ENCODE data around the gene CACNA2D4. TPM values are rescaled to one million over a fixed set of nuclear protein-coding genes. Genes with fewer than 3 reads are reported as not detected.
A peak's percentile ranks its signal among the peaks of the same experiment; 100 is the strongest.
"Not testable (repeated sequence)": the region's sequence is repeated elsewhere in the genome, so short reads cannot be mapped to it uniquely, and the experiment has no call there.

Gene CACNA2D4
- not detected in 2 replicates for total RNA-seq (2014; rRNA removed; shearing (Covaris generic))
- not detected in 2 replicates for polyA plus RNA-seq (2014; cell fraction: nucleus; rRNA removed)

- DNase-seq (ENCODE audit: extremely low read depth, low read depth), result no peak
These were observed at the start of gene CACNA2D4 for GRCh38 chr12:1918081-1918883. CACNA2D4 (minus strand) TSS chr12:1918652; CDS start chr12:1918473, 179 bp downstream.

DNA sequence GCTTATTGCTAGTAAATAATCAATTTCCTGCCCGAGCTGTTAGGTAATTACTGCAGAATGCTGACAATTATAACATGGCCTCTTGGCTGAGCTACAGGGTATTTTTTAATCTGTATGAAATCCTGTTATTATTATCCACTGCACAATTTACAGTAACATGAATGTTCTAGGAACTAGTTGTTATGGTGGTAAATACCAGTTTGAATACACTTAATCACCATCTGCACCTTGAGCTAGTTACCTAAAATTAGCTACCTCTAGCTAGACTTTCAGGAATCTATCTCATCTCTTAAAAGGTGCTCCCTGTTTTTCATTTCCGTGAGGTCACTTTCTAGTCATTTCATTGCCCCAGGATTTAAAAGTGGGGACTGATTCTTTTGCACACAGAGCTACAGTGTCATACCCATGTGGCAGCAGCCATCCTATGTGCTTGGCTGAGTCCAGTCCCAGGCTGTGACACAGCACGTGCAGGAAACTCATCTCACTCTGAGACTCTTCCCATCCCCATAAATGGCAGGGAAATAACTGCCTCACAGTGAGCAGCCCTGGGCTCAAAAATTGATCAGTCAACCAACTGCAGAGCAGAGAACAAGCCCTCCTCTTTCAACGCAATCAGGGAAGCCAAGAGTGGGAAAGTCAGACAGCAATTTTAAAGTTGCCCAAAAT is 48.2 kb upstream of the CACNA2D4 start:
- no peak for DNase-seq (ENCODE audit: extremely low read depth, low read depth)

GRCh38 chr12:1965916-1966315 is 47.5 kb upstream of the CACNA2D4 start:
- no peak for DNase-seq (ENCODE audit: extremely low read depth, low read depth)

DNA sequence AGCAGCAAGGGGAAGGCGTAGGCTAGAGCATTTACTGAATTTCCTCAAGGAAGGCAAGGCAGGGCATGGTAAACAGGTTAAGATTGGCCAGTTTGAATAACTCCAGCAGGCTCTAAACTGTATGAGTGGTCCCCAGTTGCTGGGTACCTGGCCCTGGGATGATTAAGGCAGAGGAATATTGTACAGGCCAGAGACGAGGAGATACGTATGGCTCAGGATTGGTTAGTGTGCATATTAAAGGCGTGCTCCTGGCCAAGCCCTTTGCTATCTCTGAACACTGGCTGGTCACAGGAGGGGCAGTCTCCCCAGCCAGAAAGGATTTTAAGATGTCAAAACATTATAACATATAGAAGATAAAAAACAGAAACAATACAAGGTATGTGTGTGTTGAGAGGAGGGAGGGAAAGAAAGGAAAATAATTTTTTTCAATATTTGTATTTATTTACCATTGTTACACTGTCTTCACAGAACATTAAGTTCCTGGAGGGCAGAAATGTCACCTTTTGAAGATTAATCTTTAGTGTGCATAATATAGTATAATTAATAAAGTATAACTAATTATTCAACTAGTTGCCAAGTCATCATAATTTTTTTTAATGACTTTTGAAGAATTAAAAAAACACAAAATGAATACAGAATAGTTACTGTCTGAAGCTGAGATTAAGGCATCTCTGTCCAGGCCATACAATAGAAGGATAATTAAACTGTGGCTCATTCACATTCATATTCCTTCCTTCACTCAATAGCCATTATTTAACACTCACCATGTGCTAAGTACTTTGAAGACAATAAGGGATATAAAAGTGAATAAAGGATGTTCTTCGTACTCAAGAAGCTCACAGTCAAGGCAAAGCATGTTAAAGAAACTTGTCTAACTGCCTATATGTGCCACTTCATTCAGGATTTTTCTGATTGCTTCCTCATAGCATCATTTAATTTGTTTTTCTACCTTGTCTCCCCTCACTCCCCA is 43.9 kb upstream of the CACNA2D4 start:
- no peak for DNase-seq (ENCODE audit: extremely low read depth, low read depth)

- no peak for DNase-seq (ENCODE audit: extremely low read depth, low read depth)
These were observed 38.3 kb upstream of the CACNA2D4 start for GRCh38 chr12:1956716-1957115.

- DNase-seq (ENCODE audit: extremely low read depth, low read depth), result no peak
These were observed 31.5 kb upstream of the CACNA2D4 start for GRCh38 chr12:1949771-1950470.

DNA sequence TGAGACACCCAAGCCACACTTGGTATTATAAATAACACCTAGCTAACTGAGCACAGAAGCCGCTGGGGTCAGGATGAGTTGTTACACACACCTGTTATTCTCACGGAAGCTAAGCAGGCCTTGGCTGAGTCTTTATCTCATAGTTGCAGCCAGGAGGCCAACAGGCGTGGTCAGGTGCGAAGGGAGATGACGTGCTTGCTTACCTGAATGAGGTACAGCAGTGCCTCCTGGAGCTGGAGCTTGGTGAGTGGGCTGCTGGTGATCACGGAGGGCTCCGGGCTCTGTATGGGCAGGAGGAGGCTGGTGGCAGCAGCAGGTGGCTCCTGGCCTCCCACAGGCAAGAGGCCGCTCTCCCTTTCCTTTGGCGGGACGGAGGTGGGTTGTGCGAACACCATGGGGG is 30.4 kb upstream of the CACNA2D4 start:
- no peak for DNase-seq (ENCODE audit: extremely low read depth, low read depth)

DNA sequence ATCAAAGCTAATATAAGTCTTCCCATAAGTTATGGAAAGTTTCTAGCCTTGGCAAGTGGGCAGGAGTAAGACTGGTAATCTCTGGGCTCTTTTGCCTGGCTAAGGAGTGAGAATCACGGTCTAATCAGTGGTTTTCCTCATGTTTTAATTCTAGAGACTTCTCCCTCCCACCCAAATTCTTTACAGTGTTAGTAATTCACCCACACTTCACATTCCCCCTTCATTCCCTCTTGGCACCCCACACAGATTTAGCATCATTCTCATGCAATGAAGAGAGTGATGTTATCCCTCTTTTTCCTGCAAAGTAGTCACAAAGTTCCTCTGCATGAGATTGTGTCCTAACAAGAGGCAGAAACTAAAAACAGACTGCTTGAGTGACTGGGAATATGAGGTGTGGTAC is 28.6 kb upstream of the CACNA2D4 start:
- DNase-seq (ENCODE audit: extremely low read depth, low read depth), result no peak

- no peak for DNase-seq (ENCODE audit: extremely low read depth, low read depth)
These were observed 27.8 kb upstream of the CACNA2D4 start for GRCh38 chr12:1946296-1946695.

GRCh38 chr12:1945502-1945901 is 27.1 kb upstream of the CACNA2D4 start:
- DNase-seq (ENCODE audit: extremely low read depth, low read depth), result not testable (repeated sequence)

- peak; percentile 59 for DNase-seq (ENCODE audit: extremely low read depth, low read depth)
These were observed 21.6 kb upstream of the CACNA2D4 start for GRCh38 chr12:1939801-1940607.

GRCh38 chr12:1939331-1939730 is 20.9 kb upstream of the CACNA2D4 start:
- DNase-seq (ENCODE audit: extremely low read depth, low read depth), result no peak

- DNase-seq (ENCODE audit: extremely low read depth, low read depth), result no peak
These were observed 19.2 kb upstream of the CACNA2D4 start for GRCh38 chr12:1937481-1938224.

DNA sequence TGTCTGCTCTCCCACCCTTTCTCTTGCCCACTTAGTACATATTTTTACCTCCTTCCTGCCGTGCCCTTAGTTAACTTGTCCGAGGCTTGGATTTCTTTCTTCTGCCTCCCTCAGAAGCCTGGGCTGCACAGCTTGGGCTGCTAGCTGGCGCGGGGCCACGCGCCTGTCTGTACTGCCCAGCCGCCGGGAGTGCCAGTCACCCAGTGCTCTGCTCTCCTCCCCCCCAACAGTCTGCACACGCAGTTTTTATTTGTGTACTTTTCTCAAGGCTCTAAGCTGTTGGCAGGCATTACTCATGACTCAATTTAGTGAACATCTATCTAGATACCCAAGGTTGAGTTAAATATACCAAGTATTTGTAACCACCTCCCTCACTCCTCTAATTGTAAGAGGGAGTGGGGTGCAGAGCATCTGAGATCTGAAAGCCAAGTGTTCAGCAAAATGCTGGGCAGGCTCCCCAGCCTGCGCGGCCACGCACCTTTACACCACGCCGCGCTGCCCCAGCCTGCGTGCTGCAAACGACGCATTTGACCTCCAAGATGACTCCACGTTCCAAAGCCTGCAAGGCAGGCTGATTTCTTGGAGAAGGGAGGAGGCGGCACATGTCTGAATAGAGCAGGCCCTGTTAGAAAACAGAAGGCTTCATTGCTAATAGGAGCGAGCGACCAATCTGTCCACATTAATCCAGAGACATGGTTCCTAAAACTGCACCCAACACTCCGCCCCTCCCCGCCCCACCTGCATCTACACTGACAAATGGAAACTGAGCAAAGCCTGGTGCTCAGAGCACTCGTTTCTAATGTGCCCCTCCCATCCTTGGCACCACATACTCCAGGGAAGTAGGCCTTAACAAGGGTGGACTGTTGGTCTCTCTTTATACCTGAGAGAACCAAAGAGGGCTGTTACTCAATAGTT is 18.2 kb upstream of the CACNA2D4 start:
- peak; percentile 7 for DNase-seq (ENCODE audit: extremely low read depth, low read depth)

DNA sequence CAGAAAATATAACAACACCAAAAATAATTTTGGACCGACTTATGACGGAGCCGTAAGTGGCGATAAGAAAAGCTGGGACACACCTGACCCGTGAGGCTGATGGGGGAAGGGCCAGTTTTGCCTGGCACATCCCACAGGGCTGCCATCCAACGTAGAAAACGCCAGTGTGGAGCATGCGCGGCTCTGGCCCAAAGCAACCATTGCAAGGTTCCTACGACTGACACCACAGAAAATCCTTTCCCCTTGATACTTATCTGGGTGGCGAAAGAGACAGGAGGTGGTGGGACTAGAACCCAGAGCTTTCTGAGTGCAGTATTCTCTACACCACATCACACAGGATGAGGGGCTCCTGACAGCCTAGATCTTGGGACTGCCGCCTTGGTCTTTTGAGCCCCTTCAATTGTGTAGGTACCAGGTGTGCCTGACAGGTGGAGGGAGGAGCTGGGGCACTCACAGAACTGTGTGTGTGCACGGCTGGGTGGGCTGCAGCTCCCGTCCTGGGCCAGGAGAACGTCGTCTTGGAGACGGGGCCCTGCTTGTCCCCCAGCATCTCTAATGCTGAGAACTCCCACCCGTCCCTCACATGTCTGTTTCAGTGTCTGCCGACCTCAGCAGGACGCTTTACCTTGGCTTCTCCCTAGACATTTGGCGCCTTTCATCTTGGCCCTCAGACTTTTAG is 17.4 kb upstream of the CACNA2D4 start:
- no peak for DNase-seq (ENCODE audit: extremely low read depth, low read depth)

GRCh38 chr12:1935242-1935641 is 16.8 kb upstream of the CACNA2D4 start:
- DNase-seq (ENCODE audit: extremely low read depth, low read depth), result no peak

DNA sequence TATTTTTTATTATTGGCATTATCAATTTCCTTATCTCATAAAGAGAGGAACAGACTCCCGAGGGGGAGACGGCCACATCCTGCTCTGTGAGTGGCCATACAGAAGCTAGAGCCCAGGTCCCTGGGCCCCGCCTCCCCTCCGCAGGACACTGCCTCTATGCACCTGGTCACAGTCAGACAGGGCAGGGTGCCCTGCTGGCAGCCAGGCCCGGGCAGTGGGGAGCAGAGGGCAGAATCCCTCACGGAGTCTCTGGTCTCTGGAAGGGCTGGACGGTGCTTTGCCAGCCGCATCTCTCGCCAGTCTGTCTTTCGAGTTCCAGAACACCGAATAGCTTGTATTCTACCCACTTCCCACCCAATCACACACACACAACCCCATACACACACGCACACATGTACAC is 16.4 kb upstream of the CACNA2D4 start:
- no peak for DNase-seq (ENCODE audit: extremely low read depth, low read depth)

Data from NCI-H460 (cell line).